ENCODE data around the gene HDAC4.

GRCh38 chr2:239107936-239108335, 292.9 kb downstream of the HDAC4 start:
- TF ChIP-seq MAX (IDR thresholded peaks at IDR 0.05): no peak
- TF ChIP-seq RNF2 (IDR thresholded peaks at IDR 0.05; ENCODE audit: borderline replicate concordance, low read depth): no peak

All from A549 (cell line).